HTR-8/SVneo (cell line): Measurements from ENCODE around the gene SCN7A.

Experiments
- DNase-seq: peaks from one replicate; pipeline ENCODE4 v3.0.0; 2011; ENCODE audit warnings: low spot score, mixed read lengths; ENCODE audit not compliant: insufficient read length
- FAIRE-seq: peaks from 2 replicates; lab custom pipeline; 2011; peaks lifted over from hg19 to GRCh38; lab: Jason Lieb, UNC

The SCN7A gene

GRCh38 chr2:166406374-166406773 is 87.7 kb downstream of the SCN7A start:
- DNase-seq (no peak), FAIRE-seq (no peak)

DNA sequence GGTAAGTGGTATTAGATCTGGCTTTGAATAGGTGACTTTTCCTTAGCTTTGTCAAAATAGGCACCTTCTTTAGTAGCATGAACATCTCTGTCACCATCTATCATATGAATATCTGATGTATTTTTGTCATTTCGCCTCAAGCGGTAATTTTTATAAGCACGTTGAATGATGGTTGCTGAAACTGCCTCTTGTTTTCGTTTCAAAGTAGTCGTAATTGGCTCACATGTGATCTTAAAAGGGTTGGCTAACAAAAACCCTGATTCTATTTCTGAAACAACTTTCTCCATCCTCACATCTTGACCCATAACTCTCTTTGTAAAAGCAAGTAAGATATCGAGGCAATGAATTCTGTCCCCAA is 88.5 kb downstream of the SCN7A start:
- no peak for DNase-seq
- no peak for FAIRE-seq

DNA sequence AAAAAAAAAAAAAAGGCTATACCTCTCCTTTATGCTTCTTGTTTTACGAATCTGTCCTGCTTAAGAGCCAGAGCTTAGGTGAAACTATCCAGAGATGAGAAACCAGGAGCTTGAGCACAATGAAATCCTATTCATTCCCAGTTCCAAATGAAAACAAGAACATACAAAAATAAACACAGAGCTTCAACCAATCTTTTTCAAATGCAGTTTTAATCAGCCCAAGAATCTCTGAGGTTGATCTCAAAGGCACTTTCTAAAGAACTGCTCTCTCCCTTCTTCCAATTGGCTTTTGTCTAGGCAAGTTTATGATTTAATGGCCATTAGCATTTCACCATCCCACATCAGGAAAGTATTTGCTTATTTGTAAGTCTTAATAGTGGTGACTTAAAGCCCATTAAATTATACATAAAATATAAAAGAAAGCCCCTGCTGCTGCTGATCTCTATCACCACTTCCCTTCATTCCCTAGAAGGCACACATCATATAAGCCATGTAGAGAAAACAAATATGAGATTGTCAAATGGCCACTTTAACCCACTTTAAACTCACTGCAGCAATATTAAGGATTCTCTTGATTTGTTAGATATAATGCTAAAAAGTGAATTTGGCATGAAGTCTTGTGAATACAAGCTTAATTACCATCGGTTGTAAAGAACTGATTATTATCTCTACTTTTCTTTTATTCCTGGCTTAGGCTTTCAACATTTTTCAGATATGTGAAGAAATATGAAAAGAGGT is 89.0 kb downstream of the SCN7A start:
- no peak for FAIRE-seq
- DNase-seq, result no peak

- no peak for DNase-seq
- FAIRE-seq, result no peak
Measured at GRCh38 chr2:166394245-166394644, 99.8 kb downstream of the SCN7A start.

- DNase-seq (no peak), FAIRE-seq (no peak)
Measured at GRCh38 chr2:166393008-166393407, 101.0 kb downstream of the SCN7A start.

GRCh38 chr2:166388481-166389070 is 105.5 kb downstream of the SCN7A start:
- DNase-seq, result no peak
- FAIRE-seq, result no peak

DNA sequence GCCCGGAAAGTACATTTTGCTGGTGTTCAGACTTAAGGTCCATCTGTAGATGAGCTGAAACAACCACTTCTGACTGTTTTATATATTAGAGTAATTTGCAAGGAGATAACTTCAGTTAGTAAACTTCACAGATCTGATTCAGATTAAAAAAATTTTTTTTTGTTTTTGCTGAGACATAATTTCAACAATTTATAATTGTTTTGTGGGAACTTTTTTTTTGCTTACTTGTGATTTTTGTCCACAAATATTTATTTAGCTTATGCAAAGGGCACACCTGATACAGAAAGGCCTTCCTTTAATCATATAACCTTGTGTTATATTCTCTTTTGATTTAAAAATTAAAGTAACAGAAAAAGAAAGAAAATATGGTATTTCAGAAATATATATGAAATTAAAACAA is 108.7 kb downstream of the SCN7A start:
- FAIRE-seq (no peak), DNase-seq (no peak)

DNA sequence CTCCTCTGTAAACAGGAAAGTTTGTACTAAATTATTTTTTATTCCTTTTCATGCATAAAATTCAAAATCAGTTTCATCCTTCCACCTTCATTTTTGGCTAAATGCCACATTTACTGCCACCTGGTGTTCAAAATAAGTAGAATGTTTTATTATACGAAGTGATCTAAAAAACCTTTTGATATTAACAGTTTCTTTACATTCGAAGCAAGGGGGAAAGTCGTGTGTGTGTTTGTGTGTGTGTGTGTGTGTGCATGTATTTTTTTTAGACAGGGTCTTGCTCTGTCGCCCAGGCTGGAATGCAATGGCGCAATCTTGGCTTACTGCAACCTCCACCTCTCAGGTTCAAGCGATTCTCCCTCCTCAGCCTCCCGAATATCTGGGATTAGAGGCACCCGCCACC is 109.3 kb downstream of the SCN7A start:
- FAIRE-seq (no peak), DNase-seq (no peak)

- DNase-seq (no peak), FAIRE-seq (no peak)
Measured at GRCh38 chr2:166382448-166382847, 111.6 kb downstream of the SCN7A start.

DNA sequence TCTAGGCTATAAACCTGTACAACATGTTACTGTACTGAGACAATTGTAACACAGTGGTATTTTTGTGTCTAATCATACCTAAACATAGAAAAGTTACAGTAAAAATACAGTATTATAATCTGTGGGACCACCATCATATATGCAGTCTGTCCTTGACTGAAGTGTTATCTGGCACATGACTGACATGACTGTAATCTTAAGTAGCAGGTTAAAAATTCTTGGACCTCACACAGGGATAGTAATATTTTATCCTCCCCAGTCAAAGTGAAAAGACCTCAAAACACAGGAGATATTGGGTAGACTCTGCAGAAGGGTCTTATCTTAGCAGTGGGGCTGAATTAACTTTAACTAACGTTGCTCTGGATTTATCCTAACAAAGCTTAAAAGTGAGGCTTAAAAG is 113.4 kb downstream of the SCN7A start:
- FAIRE-seq (no peak), DNase-seq (no peak)

GRCh38 chr2:166376873-166377272 is 117.2 kb downstream of the SCN7A start:
- FAIRE-seq (no peak), DNase-seq (no peak)

GRCh38 chr2:166376488-166376828 is 117.6 kb downstream of the SCN7A start:
- DNase-seq (no peak), FAIRE-seq (no peak)

DNA sequence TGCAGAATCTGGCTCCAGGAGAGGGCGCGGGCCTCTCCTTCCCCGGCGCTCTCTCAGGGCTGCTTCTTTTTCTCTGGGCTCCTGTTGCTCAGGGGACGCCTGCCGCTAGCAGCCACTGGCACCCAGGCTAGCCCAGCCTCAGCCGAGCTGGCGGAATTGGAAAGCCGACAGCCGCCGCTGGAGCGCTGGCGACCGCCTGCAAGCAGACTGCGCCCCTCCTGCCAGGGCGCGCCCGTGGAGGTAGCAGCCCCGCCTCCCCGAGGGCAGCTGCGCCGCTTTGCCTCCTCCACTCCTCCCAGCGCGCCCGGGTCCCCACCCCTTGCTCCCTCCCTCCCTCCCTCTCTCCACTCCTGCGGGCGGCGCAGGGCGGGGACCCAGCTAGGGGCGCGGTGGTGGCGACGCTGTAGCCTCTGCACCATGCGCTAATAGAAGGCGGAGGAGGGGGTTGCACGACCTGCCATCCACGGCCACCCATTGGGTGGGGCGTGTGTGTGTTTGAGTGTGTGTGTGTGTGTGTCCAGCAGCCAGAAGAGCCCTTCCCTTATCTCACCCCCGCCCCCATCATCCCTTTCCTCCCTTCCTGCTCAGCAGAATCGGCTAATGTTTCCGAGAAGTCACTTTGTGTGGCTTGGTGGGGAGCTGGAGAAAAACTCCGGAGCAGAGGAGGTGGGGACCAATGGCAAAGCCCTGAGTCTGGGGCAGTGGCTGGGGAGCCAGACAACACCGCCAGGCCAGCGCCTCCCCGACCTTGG is 118.1 kb downstream of the SCN7A start, which contains the start of gene SCN9A:
Gene SCN9A, minus strand, starts transcription at position 209 of the 752 bp plus-strand sequence. CDS start 64,188 bp downstream, outside the sequence.
- peak; percentile 56 for DNase-seq
- peak; percentile 69 for FAIRE-seq

- DNase-seq (no peak), FAIRE-seq (no peak)
Measured at GRCh38 chr2:166375195-166375735, 118.8 kb downstream of the SCN7A start.

DNA sequence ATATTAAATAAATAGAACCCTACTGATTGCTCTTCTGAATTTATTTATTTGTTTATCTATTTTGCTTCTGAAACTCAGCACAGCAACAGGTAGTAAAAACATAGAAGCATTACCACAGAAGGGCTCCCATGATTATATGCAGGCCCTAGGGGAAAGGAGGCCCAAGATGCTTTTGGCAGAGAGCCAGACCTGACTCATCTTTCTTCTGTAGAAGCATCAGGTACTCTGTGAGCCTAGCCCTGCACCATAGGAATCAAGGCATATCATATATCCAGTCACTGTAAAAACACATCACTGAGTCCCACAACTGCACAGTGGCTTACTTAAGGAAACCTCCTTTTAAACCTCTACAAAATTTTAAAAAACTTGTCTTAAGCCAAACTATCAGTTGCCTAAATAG is 120.1 kb downstream of the SCN7A start:
- FAIRE-seq, result no peak

GRCh38 chr2:166373539-166373938 is 120.5 kb downstream of the SCN7A start:
- DNase-seq (no peak), FAIRE-seq (no peak)

More for the DNA sequence above, 120.1 kb downstream of the SCN7A start:
- peak; percentile 45 for DNase-seq

- DNase-seq (no peak), FAIRE-seq (no peak)
Measured at GRCh38 chr2:166373105-166373504, 120.9 kb downstream of the SCN7A start.

- peak; percentile 38 for FAIRE-seq
- DNase-seq, result no peak
Measured at GRCh38 chr2:166372046-166372445, 122.0 kb downstream of the SCN7A start.

DNA sequence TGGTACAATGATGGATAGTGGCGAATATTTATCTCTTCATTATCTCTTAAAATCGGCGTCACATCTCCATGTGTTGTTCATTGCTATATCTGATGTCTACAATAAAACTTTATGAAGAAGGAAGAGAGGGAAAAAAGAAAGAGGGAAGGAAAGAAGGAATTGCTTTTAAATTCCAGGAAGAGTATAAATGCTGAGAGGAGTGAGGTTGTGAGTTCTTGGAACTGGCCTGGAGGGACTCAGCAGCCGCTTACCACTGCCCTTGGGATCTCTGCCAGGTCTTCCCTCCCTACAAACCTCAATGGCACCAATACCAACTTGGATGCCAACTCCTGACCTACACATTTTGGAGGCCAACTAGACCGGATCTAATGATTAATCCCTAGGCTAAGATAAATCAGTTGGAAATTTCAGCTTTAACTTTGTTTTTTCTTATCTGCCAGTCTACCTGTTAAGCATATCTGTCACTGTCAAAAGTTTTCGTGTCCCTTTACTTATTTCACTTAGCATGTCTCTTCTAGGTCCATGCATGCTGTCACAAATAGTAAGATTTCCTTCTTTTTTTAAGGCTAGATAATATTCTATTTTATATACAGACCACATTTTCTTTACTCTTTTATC is 128.1 kb downstream of the SCN7A start:
- DNase-seq (no peak), FAIRE-seq (no peak)

DNA sequence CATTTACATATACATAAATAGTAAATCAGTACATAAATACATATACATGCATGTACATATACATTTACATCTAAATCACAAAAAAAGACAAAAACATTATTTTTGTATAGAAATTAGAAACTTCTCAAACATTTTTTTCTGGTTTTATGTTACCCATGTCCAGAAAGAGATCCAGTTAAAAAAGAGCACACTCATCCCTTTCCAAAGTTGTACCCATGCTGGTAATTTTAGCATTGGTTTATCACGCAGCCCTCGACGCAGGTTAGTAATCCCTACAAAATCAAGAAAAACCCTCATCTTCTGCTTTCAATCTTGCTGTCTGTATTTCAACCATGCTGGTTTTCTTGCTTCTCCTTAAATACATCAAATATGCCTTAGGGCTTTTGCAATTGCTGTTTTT is 128.8 kb downstream of the SCN7A start:
- FAIRE-seq, result no peak

More for the DNA sequence above, 128.8 kb downstream of the SCN7A start:
- no peak for DNase-seq
